GM23248 (cell line): Measurements from ENCODE around the gene CDH13. TPM values are rescaled to one million over a fixed set of nuclear protein-coding genes. Genes with fewer than 3 reads are reported as not detected.

ENCODE experiments used
- DNase-seq: peaks from one replicate; pipeline ENCODE4 v3.0.0-alpha.2; 2015
- H2AFZ ChIP-seq: fragments of 200-600 bp; sonication (generic); 2 replicates; pipeline ENCODE4 v1.6.1; 2016; ENCODE audit warnings: antibody characterized with exemption
- H3F3A ChIP-seq: fragments of 200-600 bp; sonication (generic); 2 replicates; pipeline ENCODE4 v1.6.1; 2016; ENCODE audit warnings: mild to moderate bottlenecking, antibody characterized with exemption, mixed run types; ENCODE audit not compliant: insufficient read depth
- H3K27ac ChIP-seq: fragments of 200-600 bp; sonication (generic); 2 replicates; pipeline ENCODE4 v1.5.1; 2016; ENCODE audit warnings: mild to moderate bottlenecking
- H3K27me3 ChIP-seq: fragments of 200-600 bp; sonication (generic); replicated peaks from 2 replicates; pipeline ENCODE4 v1.6.1; 2016; ENCODE audit warnings: mild to moderate bottlenecking; ENCODE audit not compliant: insufficient read depth
- H3K36me3 ChIP-seq: fragments of 200-600 bp; sonication (generic); 2 replicates; pipeline ENCODE4 v1.6.1; 2016; ENCODE audit warnings: low read depth, mild to moderate bottlenecking
- H3K4me1 ChIP-seq: fragments of 200-600 bp; sonication (generic); 2 replicates; pipeline ENCODE4 v1.6.1; 2016; ENCODE audit warnings: mild to moderate bottlenecking; ENCODE audit not compliant: insufficient read depth
- H3K4me2 ChIP-seq: fragments of 200-600 bp; sonication (generic); one replicate; pipeline ENCODE4 v1.6.1; 2016; ENCODE audit warnings: mild to moderate bottlenecking; ENCODE audit not compliant: unreplicated experiment
- H3K4me3 ChIP-seq: fragments of 200-600 bp; sonication (generic); 2 replicates; pipeline ENCODE4 v1.5.1; 2016; ENCODE audit warnings: mild to moderate bottlenecking
- H3K79me2 ChIP-seq: fragments of 200-600 bp; sonication (generic); 2 replicates; pipeline ENCODE4 v1.6.1; 2016; ENCODE audit warnings: mild to moderate bottlenecking; ENCODE audit not compliant: insufficient read depth
- H3K9ac ChIP-seq: fragments of 200-600 bp; sonication (generic); 2 replicates; pipeline ENCODE4 v1.6.1; 2016; ENCODE audit warnings: mild to moderate bottlenecking
- H3K9me2 ChIP-seq: fragments of 200-600 bp; sonication (generic); 2 replicates; pipeline ENCODE4 v1.6.1; 2016; ENCODE audit warnings: mixed run types, mild to moderate bottlenecking, moderate library complexity; ENCODE audit not compliant: insufficient read depth
- H3K9me3 ChIP-seq: fragments of 200-600 bp; sonication (generic); one replicate; pipeline ENCODE4 v1.6.1; 2017; ENCODE audit warnings: low read depth
- H4K20me1 ChIP-seq: fragments of 200-600 bp; sonication (generic); 2 replicates; pipeline ENCODE4 v1.6.0; 2016; ENCODE audit not compliant: insufficient read depth
- EZH2 ChIP-seq: fragments of 200-600 bp; sonication (generic); IDR thresholded peaks from 2 replicates; pipeline ENCODE4 v1.6.1; 2018; ENCODE audit warnings: antibody characterized with exemption, mild to moderate bottlenecking; ENCODE audit not compliant: insufficient read depth, poor library complexity, severe bottlenecking
- EZH2phosphoT487 ChIP-seq: fragments of 200-600 bp; sonication (generic); IDR thresholded peaks from 2 replicates; pipeline ENCODE4 v1.6.1; 2018; ENCODE audit warnings: antibody characterized with exemption, moderate library complexity, mild to moderate bottlenecking, low read depth; ENCODE audit not compliant: insufficient read depth
- WGBS, 2 experiments: methylation state at CpG; one replicate each; pipeline ENCODE4 v1.1.6; 2015 to 2017; ENCODE audit warnings: low lambda C conversion rate in 2 of 2, low coverage in 1 of 2; ENCODE audit errors: missing lambda C conversion rate in 2 of 2; 5-methylcytosine and 5-hydroxymethylcytosine counted together
- in situ Hi-C: fragments of 300-500 bp; cut with MboI; formaldehyde crosslinking; loops from 2 replicates; pipeline ENCODE4 v1.15.0; 2020
- polyA plus RNA-seq: library from polyadenylated mRNA; unstranded; fragments of >200 nt; fragmentation: Nextera tagmentation; extraction: Ambion mirVana; gene quantifications from 2 replicates; pipeline ENCODE4 v1.2.1, GENCODE V29; 2016
- total RNA-seq: library from RNA; depleted of rRNA; stranded (reverse); fragments of >200 nt; shearing (Covaris generic); gene quantifications from 2 replicates; pipeline ENCODE4 v1.2.3, GENCODE V29; 2014

The CDH13 gene
- total and polyA plus RNA-seq, 2 experiments from 2014 or later = 51.0 to 52.8 TPM

DNA sequence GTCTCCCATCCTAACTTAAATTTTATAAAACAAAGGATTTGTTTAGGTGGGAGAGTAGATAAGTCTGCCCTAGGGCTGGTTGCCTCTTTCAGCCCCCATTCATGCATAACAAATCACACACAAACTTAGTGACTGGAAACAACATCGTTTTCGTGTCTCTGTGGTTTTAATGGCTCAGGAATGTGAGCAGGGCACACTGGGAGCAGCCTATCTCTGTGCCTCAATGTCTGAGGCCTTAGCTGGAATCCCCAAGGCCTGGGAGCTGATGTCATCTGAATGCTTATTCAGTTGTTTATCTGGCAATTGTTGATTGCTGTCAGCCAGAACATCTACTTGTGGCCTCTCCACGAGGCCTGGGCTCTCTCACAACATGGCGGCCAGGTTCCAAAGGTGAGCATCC lies 1079.1 kb downstream of the CDH13 start:
- Histone ChIP-seq H3K4me3 (no peak overlapping the region), H4K20me1 (no peaks in the 10 kb centered on the region), H3K36me3 (no peaks in the 10 kb centered on the region), H3K27me3 (no peaks in the 10 kb centered on the region), H3K4me2 (no peak overlapping the region), H3K9ac (no peak overlapping the region), H3K27ac (no peak overlapping the region), H3K79me2 (no peaks in the 10 kb centered on the region), H3K9me3 (no peaks in the 10 kb centered on the region), H3K4me1 (0 out of 2 replicates have a peak, but pooled peaks cover 4% of the 10 kb centered on the region), H3F3A (peaks cover 3% of the 10 kb centered on the region; the same call in 1 of the 2 replicates), H3K9me2 (no peaks in the 10 kb centered on the region), H2AFZ (no peak overlapping the region)
- WGBS, 2 experiments = 80 to 89% methylated on average over 4 of the region's 4 CpGs
- peak; percentile 21 for DNase-seq
- TF ChIP-seq EZH2 (no peak), EZH2phosphoT487 (no peak)
- in situ Hi-C loops = no loop called here

DNA sequence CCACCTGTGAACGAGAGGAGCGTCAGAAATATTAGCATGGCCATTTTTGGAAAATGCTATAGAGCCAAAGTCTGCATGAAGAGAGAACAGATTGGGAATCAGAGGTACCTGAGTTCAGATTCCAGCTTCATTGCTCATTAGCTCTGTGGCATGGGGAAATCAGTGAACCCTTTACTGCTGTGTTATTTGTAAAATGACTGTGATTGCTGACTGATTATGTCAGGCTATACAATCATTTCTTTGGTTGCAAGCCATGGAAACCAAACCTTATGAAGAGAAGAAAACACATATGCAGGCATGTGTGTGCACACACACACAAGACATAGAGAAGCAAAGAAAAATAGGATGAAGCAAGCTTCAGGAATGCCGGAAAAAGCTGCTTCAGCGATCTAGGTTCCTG lies 1079.6 kb downstream of the CDH13 start:
- H3K4me3 ChIP-seq = no peak overlapping the region
- H2AFZ ChIP-seq = no peak overlapping the region
- no peaks in the 10 kb centered on the region for H3K9me3 ChIP-seq
- 94 to 99% methylated on average over 4 of the region's 4 CpGs for WGBS, 2 experiments
- H3K9ac ChIP-seq = no peak overlapping the region
- H3K36me3 ChIP-seq = no peaks in the 10 kb centered on the region
- H3F3A ChIP-seq = peaks cover 3% of the 10 kb centered on the region; the same call in 1 of the 2 replicates
- peak; percentile 47 for DNase-seq
- 0 out of 2 replicates have a peak, but pooled peaks cover 4% of the 10 kb centered on the region for H3K4me1 ChIP-seq
- in situ Hi-C loops = no loop called here
- no peaks in the 10 kb centered on the region for H3K79me2 ChIP-seq
- H3K27ac ChIP-seq = no peak overlapping the region
- no peak for TF ChIP-seq EZH2
- TF ChIP-seq EZH2phosphoT487 = no peak
- no peaks in the 10 kb centered on the region for H3K27me3 ChIP-seq
- H3K4me2 ChIP-seq = no peak overlapping the region
- no peaks in the 10 kb centered on the region for H3K9me2 ChIP-seq
- H4K20me1 ChIP-seq = no peaks in the 10 kb centered on the region

DNA sequence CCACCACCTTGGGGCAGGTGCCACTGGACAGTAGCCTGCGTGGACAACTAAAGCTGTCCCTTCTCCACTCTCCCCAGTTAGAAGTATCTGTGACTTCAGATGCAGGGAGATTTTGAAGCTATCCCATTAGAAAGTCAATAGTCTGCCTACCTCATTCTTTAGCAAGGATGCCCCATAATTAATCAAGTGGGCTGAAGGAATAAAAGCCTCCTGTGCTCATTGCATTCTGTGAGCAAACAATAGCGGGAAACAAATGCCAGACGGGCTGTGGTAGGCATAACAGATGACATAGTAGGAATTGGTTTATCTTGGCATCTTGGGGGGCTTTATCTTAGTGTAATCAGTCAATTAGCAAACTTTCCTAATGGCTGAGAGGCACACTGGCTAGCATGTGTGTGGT lies 1084.3 kb downstream of the CDH13 start:
- no peak overlapping the region for H2AFZ ChIP-seq
- H3K4me1 ChIP-seq = no peaks in the 10 kb centered on the region
- in situ Hi-C loops = no loop called here
- DNase-seq = no peak
- H3K4me2 ChIP-seq = no peak overlapping the region
- H3K79me2 ChIP-seq = no peaks in the 10 kb centered on the region
- no peaks in the 10 kb centered on the region for H3K9me3 ChIP-seq
- no peaks in the 10 kb centered on the region for H3K27me3 ChIP-seq
- H3F3A ChIP-seq = peaks cover 3% of the 10 kb centered on the region; the same call in 1 of the 2 replicates
- no peak overlapping the region for H3K27ac ChIP-seq
- TF ChIP-seq EZH2 (no peak), EZH2phosphoT487 (no peak)
- H4K20me1 ChIP-seq = no peaks in the 10 kb centered on the region
- H3K36me3 ChIP-seq = no peaks in the 10 kb centered on the region
- WGBS, 2 experiments = 87 to 88% methylated on average over 3 of the region's 3 CpGs
- H3K4me3 ChIP-seq = no peak overlapping the region
- H3K9me2 ChIP-seq = no peaks in the 10 kb centered on the region
- no peak overlapping the region for H3K9ac ChIP-seq

GRCh38 chr16:83713597-83713996 lies 1086.8 kb downstream of the CDH13 start:
- Histone ChIP-seq H3K4me3 (no peak overlapping the region), H3K36me3 (no peaks in the 10 kb centered on the region), H3K79me2 (no peaks in the 10 kb centered on the region), H4K20me1 (no peaks in the 10 kb centered on the region), H2AFZ (no peak overlapping the region), H3K27ac (no peak overlapping the region), H3K9ac (no peak overlapping the region), H3F3A (peaks cover 11% of the 10 kb centered on the region), H3K4me1 (peaks cover 13% of the 10 kb centered on the region), H3K4me2 (no peak overlapping the region), H3K27me3 (no peaks in the 10 kb centered on the region), H3K9me3 (no peaks in the 10 kb centered on the region), H3K9me2 (no peaks in the 10 kb centered on the region)
- TF ChIP-seq EZH2 = no peak
- TF ChIP-seq EZH2phosphoT487 = no peak
- 70 to 75% methylated on average over 4 of the region's 4 CpGs for WGBS, 2 experiments
- in situ Hi-C loops = no loop called here
- DNase-seq = no peak

DNA sequence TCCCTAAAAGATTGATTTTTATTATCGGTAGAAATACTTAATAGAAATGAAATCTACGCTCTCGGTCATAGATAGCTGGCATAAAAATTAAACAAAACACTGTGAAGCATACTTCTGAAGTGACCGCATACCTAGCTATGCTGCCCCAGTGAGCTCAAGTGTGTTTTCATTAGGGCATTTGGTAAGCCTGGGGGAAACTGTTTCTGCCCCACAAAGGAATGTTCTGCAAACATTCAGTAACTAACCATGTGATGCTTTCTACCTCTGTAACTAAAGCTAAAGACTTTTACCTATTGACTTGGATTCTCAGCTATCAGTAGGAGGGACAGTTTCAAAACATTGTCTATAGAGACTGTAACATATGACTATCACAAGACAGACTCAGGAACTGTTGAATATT lies 1087.5 kb downstream of the CDH13 start:
- H3K4me3 ChIP-seq = no peak overlapping the region

More for the DNA sequence above, 1087.5 kb downstream of the CDH13 start:
- no peak overlapping the region for H3K9ac ChIP-seq
- peaks cover 11% of the 10 kb centered on the region for H3F3A ChIP-seq
- H3K27me3 ChIP-seq = no peaks in the 10 kb centered on the region
- no peaks in the 10 kb centered on the region for H3K36me3 ChIP-seq
- TF ChIP-seq EZH2phosphoT487 (no peak), EZH2 (no peak)
- H3K4me1 ChIP-seq = peaks cover 13% of the 10 kb centered on the region
- no peaks in the 10 kb centered on the region for H3K79me2 ChIP-seq
- H3K9me3 ChIP-seq = no peaks in the 10 kb centered on the region
- no peak overlapping the region for H3K27ac ChIP-seq
- H4K20me1 ChIP-seq = no peaks in the 10 kb centered on the region
- in situ Hi-C loops = no loop called here
- no peaks in the 10 kb centered on the region for H3K9me2 ChIP-seq
- H2AFZ ChIP-seq = no peak overlapping the region
- no peak for DNase-seq
- WGBS, 2 experiments = 95% methylated on average over 4 of the region's 4 CpGs
- H3K4me2 ChIP-seq = no peak overlapping the region
